Measurements from ENCODE around the gene TTC12.

The TTC12 gene

DNA sequence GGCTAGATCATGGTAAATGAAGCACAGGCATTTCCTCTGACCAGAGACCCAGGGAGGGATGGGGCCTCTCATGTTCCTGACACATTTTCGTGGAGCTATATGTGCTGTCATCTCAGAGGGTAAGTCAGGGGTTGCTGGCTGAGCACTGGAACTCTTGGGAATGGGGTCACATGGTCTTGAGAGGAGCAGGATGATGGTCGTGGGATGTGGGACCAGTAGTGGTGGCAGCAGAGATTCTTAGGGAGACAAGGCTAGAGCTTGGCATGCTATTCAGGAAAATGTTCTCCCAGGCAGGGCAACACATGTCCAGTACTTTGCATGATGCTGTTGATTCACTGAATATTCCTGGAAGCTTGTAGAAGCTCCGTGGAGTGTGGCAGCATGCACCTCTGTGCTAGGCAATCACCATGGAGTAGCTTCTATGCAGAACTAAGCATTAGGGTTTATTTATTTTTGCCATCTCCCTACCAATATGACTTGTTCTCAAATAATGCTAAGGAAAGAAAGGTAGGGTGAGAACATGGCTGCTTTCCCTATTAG, 31.4 kb upstream of the TTC12 start:
- in situ Hi-C loops (cut with MboI; ENCODE audit: low sequenced_read_pairs) = loop anchor here (25.0 kb wide), 1 partner anchor 696 kb away; no protein-coding TSS in a partner anchor

DNA sequence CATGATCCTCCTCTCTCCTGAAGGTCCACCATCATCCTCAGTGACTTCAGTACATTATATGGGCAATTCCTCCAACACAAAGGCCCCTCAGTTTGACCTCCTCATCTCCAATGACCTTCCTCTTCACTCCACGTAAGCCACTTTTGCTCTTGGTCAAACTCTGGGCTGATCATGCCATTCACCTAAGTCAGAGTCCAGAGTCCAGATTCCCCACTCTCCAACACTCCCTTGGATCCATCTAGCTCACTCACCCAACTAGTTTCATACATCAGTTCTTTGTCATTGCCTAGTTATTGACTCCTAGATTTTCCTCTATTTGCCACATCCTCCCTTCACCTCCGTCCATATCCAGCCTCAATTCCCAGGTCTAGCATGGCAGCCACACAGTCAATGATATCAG, 30.5 kb upstream of the TTC12 start:
- in situ Hi-C loops (cut with MboI; ENCODE audit: low sequenced_read_pairs) = loop anchor here (25.0 kb wide), 1 partner anchor 697 kb away; no protein-coding TSS in a partner anchor

DNA sequence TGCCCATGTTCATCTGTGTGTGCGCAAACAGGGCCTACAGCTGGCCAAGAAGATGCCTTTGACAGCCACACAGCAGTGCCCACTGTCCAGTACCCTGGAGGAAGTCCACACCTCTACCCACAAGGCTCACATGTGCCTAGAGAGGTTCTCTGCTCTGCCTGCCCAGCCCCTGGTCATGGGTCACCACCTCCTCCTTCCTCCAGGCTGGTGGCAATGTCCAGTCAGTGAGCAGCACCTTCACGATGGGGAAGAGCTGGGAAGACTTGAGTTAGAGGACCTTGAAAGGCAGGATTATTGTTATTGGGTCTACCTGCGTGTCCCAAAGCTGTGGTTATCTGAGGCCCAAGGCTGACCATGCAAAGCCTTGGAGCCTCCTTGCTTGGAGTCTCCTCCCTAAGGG, 28.4 kb upstream of the TTC12 start:
- in situ Hi-C loops (cut with MboI; ENCODE audit: low sequenced_read_pairs) = loop anchor here (25.0 kb wide), 1 partner anchor 699 kb away; no protein-coding TSS in a partner anchor

DNA sequence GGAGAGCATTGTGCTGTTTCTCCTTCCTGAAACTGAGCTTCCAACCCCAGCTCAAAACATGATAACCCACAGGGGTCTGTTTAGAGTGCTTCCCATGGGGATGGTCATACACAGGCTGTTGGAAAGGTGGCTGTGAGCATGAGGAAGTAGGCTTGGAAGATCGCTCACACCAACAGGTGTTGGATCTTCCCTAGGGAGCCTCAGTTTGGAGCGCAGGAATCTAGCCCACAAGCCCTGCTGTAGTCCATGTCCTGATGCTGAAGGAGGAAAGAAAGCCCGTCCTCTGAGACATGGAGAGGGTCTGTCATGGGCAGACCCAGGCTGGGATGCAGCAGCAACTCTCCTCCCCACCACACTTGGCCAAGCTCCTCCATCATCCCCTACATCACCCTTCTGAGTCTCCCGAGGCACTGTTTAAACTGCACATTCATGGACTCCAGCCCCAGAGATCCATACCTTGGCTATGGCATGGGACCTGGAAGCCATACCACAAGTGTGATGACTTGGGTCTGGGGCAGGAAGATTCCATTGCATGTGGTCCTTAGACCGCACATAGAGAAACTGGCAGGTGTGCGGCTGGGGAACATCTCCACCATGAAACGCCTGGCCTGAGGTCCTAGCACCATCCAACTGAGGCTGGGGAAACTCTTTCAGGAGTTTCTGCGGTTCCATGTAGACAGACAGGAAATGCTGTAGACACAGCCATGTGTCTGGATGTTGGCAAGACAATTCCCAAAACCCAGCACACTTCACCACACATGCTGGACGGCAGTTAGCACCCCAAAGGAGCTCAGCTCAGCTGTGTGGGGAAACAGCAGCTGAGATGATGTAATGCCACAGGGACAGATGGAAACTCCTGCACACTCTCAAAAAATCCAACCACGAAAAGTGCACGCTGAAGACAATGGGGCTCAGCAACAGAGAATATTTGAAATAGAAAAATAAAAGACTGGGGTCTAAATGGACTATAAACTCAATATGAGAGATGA, 27.6 kb upstream of the TTC12 start:
- in situ Hi-C loops (cut with MboI; ENCODE audit: low sequenced_read_pairs) = loop anchor here (25.0 kb wide), 1 partner anchor 700 kb away; no protein-coding TSS in a partner anchor

DNA sequence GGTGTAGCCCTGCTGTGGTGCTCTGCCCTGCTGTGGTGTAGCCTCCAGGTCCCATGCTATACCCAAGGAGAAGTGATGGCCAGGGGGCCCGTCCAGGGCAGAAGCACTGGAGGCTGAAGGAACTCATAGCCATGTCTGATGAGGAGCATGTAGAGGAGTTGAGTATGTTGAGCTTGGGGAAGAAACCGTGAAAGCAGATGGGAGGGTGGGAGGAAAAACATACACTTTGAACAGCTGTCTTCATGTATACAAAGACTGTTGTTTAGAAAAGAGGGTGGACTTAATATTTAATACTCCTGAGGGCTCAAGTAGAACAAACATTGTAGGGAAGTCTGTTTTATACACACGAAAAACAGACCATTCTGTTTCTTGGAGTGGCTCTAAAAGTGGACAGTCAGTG, 26.6 kb upstream of the TTC12 start:
- in situ Hi-C loops (cut with MboI; ENCODE audit: low sequenced_read_pairs) = loop anchor here (25.0 kb wide), 1 partner anchor 700 kb away; no protein-coding TSS in a partner anchor

DNA sequence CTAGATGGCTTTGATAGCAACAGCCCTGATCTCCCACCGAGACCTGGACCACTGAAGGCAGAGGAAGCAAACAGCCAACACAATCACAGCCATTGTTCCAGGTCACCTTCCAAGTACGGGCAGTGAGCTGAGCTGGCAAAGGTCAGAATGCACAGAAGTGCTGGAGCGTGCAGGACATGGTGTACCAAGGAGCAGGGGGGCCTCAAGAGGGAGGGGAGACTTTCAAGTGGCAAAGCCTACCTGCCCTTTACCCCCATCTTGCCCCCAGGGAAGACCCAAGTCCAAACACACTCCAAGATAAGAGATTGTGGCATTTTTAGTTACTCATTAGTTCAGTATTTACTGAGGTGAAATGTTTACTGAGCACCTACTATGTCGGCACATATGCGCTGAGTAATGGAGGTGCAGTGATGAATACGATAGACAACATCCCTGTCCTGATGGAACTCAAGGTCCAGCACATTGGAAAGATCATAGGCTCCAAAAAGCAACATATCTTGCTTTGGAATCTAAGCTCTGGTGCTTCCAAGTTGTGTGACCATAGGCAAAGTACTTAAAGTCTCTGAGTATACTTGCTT, 26.0 kb upstream of the TTC12 start:
- in situ Hi-C loops (cut with MboI; ENCODE audit: low sequenced_read_pairs) = loop anchor here (25.0 kb wide), 1 partner anchor 701 kb away; no protein-coding TSS in a partner anchor

DNA sequence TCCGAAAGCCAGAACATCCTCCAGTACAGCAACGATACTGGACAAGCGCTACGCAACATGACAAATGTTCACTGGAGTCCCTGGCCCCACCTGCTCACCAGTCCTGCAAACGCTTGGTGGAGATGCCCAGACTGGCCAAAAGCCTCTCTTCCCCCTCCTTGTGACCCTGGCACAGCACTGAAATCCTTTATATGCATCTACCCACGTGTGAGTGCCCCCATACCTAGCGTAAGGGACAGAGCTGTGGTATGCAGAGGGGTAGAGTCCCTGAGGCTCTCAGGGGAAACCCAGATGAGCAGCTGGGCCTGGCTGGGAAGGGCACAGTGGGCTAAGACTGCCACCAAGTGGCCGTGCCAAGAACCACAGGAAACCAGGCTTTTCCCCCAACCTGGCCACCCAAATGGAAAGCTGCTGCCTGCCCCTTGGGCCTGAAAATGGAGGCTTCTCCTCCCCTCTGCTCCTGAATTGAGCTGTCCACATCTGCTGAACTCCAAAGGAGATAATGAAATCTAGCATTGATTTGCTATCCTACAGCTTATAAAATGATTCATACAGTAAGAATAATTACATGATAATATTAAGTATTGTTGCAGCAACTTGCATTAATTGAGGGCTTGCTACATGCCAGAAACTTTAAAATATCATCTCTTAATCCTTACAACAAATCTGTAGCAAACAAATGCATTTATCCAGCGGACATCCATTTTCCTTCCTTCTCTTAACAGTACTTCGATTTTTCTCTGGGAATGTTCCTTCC, 24.8 kb upstream of the TTC12 start:
- in situ Hi-C loops (cut with MboI; ENCODE audit: low sequenced_read_pairs) = loop anchor here (25.0 kb wide), 1 partner anchor 702 kb away; no protein-coding TSS in a partner anchor

DNA sequence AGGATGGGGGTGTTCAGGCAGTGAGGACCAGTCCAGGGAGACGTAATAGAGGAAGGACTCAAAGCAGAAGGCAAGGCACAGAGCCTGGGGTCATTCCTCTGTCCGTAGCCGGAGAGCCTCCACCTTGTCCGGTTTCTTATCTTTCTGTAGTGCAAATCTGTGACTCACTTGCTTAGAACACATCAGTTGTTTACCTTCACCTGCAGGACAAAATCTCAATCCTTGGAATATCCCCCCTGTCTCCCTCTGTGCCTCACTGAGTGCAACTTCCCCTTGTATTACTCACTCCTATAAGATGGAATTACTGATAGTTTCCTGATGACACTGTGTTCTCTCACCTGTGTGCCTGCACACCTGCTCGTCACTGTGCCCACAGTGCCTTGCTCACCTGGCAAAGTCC, 20.4 kb upstream of the TTC12 start:
- in situ Hi-C loops (cut with MboI; ENCODE audit: low sequenced_read_pairs) = loop anchor here (25.0 kb wide), 1 partner anchor 707 kb away; no protein-coding TSS in a partner anchor

DNA sequence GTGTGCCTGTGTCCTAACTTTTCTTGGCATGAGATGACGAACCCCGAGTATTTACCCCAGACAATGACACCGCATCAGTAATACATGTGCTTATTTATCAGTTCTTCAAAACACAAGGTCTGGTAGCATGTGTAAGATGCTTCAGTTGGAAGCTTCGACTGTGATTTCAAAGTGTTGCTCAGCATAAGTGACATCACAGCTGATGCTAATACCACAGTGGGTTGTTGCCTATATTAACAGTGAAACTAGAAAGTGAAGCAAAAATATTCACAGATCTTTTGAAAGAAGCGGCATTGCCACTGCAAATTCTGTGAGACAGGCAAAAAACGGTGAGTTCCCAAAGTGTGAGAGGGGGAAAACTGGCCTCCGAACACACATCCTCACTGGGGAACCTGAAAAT, 18.4 kb upstream of the TTC12 start:
- in situ Hi-C loops (cut with MboI; ENCODE audit: low sequenced_read_pairs) = loop anchor here (25.0 kb wide), 1 partner anchor 709 kb away; no protein-coding TSS in a partner anchor

DNA sequence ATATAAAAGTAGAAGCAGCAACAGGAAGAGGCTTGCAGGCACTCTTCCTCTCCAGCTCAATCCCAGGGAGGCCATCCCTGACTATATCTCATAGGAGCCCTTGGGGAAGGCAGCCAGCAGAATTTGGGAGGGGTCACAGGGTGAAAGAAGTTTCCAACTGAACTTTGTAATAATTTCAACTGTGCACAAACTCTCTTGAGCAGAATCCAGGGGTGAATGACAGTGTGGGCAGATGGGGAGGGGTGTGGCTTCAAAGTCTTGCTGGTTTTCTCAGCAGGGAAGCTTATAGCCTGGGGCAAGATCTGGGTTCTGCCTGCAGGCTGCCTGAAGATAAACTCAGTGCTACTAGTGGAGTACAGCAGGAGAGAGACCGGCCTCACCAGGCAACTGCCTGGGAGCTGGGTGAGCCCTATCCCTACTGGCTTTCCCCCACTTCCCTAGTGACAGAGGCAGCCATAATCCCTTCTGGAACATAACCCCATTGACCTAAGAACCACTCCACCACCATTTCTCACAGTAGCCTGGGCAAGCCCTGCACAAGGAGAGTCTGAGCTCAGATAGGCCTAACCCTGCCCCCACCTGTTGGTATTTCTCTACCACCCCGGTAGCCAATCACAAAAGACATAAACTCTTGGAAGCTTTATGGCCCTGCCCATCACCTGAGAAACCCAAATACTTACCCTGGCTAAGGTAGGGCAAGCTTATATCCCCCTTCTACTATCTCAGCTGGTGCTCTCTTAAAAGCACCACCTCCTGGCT, 17.8 kb upstream of the TTC12 start:
- in situ Hi-C loops (cut with MboI; ENCODE audit: low sequenced_read_pairs) = loop anchor here (25.0 kb wide), 1 partner anchor 709 kb away; no protein-coding TSS in a partner anchor

DNA sequence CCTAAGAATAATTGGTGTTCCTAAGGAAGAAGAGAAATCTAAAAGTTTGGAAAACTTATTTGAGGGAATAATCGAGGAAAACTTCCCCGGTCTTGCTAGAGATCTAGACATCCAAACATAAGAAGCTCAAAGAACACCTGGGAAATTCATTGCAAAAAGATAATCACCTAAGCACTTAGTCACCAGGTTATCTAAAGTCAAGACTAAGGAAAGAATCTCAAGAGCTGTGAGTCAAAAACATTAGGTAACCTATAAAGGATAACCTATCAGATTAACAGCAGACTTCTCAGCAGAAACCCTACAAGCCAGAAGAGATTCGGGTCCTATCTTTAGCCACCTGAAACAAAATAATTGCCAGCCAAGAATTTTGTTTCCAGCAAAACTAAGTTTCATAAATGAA, 15.9 kb upstream of the TTC12 start:
- in situ Hi-C loops (cut with MboI; ENCODE audit: low sequenced_read_pairs) = loop anchor here (25.0 kb wide), 1 partner anchor 711 kb away; no protein-coding TSS in a partner anchor

DNA sequence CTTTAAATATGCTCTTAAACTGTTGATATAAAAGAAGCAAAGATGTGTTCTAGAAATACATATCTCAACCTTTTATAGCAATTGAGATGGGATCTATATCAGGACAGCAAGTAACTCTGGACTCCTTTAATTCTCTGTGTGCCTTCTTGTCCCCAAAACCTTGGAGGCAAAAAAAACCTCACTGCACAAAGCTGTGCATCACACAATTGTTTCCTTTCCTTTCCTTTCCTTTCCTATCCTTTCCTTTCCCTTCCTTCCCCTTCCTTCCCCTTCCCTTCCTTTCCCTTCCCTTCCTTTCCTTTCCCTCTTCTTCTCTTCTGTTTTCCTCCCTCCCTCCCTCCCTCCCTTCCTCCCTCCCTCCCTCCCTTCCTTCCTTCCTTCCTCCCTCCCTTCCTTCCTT, 9.5 kb upstream of the TTC12 start:
- in situ Hi-C loops (cut with MboI; ENCODE audit: low sequenced_read_pairs) = loop anchor here (25.0 kb wide), 1 partner anchor 482 kb away; the partner anchor contains the start of gene CLDN25

DNA sequence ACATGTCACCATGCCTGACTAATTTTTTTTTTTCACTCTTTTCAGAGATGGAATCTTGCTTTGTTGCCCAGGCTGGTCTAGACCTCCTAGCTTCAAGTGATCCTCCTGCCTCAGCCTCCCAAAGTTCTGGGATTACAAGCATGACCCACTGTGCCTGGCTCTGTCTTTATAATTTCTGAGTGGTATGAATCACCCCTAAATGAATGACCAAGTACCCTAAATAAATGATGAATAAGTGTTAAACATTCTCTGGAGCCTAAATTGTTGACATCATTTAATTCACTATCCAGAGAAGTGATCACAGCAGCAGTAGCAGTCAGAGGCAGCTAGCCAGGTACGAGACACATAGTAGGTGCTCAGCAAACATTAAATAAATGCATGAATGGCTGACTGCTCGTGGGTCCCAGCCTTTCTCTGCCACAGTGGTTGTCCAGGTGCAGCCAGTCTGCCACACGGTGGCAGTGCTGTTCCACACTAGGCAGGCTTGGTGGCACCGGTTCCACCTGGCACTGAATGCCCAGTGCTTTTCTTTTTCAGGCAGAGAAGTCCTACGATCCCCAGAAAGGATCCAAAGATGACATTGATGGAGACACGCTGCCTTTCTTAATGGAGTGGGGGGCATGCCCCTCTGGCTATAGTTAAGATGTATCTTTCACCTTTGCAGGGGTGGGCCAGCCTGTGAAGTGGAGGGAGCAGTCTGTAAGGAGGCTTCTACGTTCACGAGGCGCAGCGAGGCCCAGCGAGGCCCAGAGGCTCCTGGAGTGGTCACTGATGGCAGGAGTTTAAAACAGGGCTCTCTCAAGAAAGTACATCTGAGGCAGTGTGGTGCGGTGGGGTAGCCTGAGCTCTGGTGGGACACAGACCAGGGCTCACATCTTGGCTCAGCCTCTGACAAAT, 8.7 kb upstream of the TTC12 start:
- in situ Hi-C loops (cut with MboI; ENCODE audit: low sequenced_read_pairs) = loop anchor here (25.0 kb wide), 1 partner anchor 482 kb away; the partner anchor contains the start of gene CLDN25

DNA sequence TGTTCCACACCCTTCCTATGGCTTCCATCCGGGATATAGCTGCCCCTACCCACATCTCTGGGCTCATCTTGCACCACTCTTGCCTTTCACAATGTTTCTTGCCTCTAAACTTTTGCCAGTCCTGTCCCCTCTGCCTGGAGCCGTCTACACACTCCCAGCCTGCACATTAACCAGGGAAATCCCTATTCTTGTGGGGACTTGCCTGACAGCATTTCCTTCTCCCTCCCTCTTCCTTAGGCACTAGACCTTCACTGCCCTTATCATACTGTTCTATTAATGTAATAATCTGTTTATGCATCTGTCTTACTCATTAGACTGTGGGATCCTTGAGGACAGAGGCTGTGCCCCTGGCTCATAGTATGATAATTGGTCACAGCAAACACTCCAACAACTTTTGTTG, 5.8 kb upstream of the TTC12 start:
- in situ Hi-C loops (cut with MboI; ENCODE audit: low sequenced_read_pairs) = loop anchor here (25.0 kb wide), 1 partner anchor 479 kb away; the partner anchor contains the start of gene CLDN25

DNA sequence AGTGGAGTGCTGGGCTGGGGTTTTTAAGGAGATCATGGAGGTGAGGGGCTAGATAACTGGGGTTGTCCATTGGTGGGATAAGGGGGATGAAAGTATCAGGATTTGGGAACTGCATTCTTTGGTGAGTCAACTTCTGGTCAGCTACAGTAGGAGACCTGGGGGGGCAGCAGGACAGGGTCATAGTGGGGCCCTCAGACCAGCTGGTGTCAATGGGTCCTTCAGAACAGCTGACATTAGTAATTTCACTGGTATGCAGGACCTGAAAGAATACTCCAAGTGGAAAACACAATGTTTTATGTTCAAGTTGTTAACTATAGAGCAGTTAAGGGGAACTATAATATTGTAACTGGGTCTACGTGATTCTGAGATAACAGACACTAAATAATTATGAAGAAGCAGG, 2.8 kb upstream of the TTC12 start:
- in situ Hi-C loops (cut with MboI; ENCODE audit: low sequenced_read_pairs) = loop anchor here (25.0 kb wide), 1 partner anchor 476 kb away; the partner anchor contains the start of gene CLDN25

DNA sequence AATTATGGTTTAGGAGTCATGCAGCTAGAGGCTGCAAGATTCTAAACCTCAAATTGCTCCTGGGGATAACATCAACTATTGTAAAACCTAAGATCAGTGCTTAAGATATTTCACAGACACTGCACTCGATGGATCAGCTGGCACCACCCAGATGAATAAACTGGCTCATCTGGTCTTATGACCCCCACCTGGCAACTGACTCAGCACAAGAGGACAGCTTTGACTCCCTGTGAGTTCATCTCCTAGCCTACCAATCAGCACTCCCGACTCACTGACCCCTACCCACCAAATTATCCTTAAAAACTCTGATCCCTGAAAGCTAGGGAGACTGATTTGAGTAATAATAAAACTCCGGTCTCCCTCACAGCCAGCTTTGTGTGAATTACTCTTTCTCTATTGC, 782 bp upstream of the TTC12 start:
- in situ Hi-C loops (cut with MboI; ENCODE audit: low sequenced_read_pairs) = loop anchor here (25.0 kb wide), 1 partner anchor 474 kb away; the partner anchor contains the start of gene CLDN25

DNA sequence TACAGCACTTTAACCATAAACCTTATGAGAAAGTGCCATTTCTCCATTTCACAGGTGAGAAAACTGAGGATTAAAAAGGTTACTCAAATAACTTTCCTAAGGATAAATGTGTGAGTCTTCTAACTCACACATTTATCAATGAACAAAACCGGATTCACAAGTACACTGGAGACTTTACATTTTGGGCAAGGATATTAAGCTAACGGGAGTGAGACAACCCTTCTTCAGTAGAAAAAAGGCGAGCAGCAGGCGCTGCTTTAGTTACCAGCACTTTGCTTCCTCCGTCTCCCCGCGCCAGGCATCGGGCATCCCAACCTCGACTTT, 356 bp upstream of the TTC12 start:
- in situ Hi-C loops (cut with MboI; ENCODE audit: low sequenced_read_pairs) = loop anchor here (25.0 kb wide), 1 partner anchor 473 kb away; the partner anchor contains the start of gene CLDN25

DNA sequence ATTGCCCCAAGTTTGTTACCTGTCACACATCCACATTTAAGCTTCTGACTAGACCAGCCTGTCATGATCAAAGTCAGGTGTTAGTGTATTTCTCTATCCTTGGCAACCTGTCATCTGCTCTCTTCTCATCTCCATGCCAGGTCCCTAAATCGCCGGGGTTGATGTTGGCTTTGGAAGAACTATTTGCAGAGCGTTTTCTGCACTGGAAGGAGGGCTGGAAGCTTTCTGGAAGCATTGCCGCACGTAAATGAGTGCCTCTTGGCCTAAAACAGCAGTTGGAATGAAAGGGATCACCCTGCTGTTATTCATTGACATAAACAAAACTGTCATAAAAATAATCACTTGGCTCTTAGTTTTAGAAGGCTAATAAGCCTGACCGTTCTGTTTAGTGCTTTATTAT, 1.4 kb downstream of the TTC12 start:
- in situ Hi-C loops (cut with MboI; ENCODE audit: low sequenced_read_pairs) = loop anchor here (25.0 kb wide), 1 partner anchor 471 kb away; the partner anchor contains the start of gene CLDN25

Data from HL-60/S4 treated with phorbol 12-myristate 13-acetate at 8.2 ng/mL for 4 days and 3 days (cell line).